Endothelial cell of umbilical vein (primary cell): Measurements from ENCODE around the gene SMIM38. TPM values are rescaled to one million over a fixed set of nuclear protein-coding genes. Genes with fewer than 3 reads are reported as not detected.

ENCODE experiments used
- BruUV-seq: library from RNA; stranded (reverse); fragments of 400-500 nt; replicated peaks from 2 replicates; lab custom pipeline; 2021; lab: Mats Ljungman, UMichigan
- CTCF ChIA-PET: fragments of 300-600, 350-600 bp; sonication (Branson Sonifier 250); formaldehyde crosslinking; loops from one replicate; lab custom pipeline; 2021; ENCODE audit warnings: antibody characterized with exemption, inconsistent platforms; lab: Charles Lee
- POLR2A ChIA-PET: fragments of 300-600, 350-600 bp; sonication (Branson Sonifier 250); formaldehyde crosslinking; loops from one replicate; lab custom pipeline; 2021; ENCODE audit warnings: antibody characterized with exemption, inconsistent platforms; lab: Charles Lee
- DNase-seq: peaks from one replicate; pipeline ENCODE4 v3.0.0-alpha.2; 2011; ENCODE audit warnings: low read depth, low spot score
- FAIRE-seq: peaks from 2 replicates; lab custom pipeline; 2011; peaks lifted over from hg19 to GRCh38; lab: Jason Lieb, UNC
- H2AFZ ChIP-seq: 2 replicates; pipeline ENCODE4 v1.6.0; 2012; ENCODE audit warnings: low read depth, low read length, control low read depth, inconsistent platforms
- H3K27ac ChIP-seq: 2 replicates; pipeline ENCODE4 v1.5.1; 2011; ENCODE audit warnings: low read depth, mild to moderate bottlenecking, control low read depth, low read length, moderate library complexity; ENCODE audit not compliant: insufficient read depth
- H3K27me3 ChIP-seq, 2 experiments: 2 replicates each; pipeline versions ENCODE4 v1.6.0 to v1.6.1; 2011; ENCODE audit warnings: low read length in 2 of 2, mixed read lengths in 1 of 2; ENCODE audit not compliant: control insufficient read depth in 2 of 2, insufficient read depth in 2 of 2
- H3K36me3 ChIP-seq, 2 experiments: 2 replicates in 1 of 2; 3 replicates in 1 of 2; pipeline ENCODE4 v1.5.1; 2011; ENCODE audit warnings: low read length in 2 of 2, mild to moderate bottlenecking in 1 of 2, moderate library complexity in 1 of 2; ENCODE audit not compliant: control insufficient read depth in 2 of 2, insufficient read depth in 2 of 2; ENCODE audit errors: extremely low read depth in 1 of 2
- H3K4me1 ChIP-seq: 3 replicates; pipeline ENCODE4 v1.5.1; 2011; ENCODE audit warnings: mild to moderate bottlenecking, low read length; ENCODE audit not compliant: control insufficient read depth, insufficient read depth; ENCODE audit errors: extremely low read depth
- H3K4me2 ChIP-seq: 2 replicates; pipeline ENCODE4 v1.6.1; 2011; ENCODE audit warnings: low read length, control low read depth, mixed read lengths; ENCODE audit not compliant: insufficient read depth
- H3K4me3 ChIP-seq, 3 experiments: fragments of 200-600 bp in 1 of 3; sonication (generic), shearing (Covaris generic) in 1 of 3; replicated peaks in 1 of 3; 2 replicates each; pipeline ENCODE4 v1.5.1; 2011 to 2016; ENCODE audit warnings: control low read depth in 3 of 3, low read length in 3 of 3, mild to moderate bottlenecking in 2 of 3, inconsistent platforms in 1 of 3, low read depth in 1 of 3, moderate library complexity in 1 of 3; ENCODE audit not compliant: insufficient read depth in 1 of 3
- H3K79me2 ChIP-seq: 2 replicates; pipeline ENCODE4 v1.6.0; 2012; ENCODE audit warnings: low read length, inconsistent platforms; ENCODE audit not compliant: control insufficient read depth, insufficient read depth
- H3K9ac ChIP-seq: replicated peaks from 2 replicates; pipeline ENCODE3; 2011; ENCODE audit warnings: low read length, control low read depth; ENCODE audit not compliant: insufficient read depth; ENCODE audit errors: extremely low read depth
- H3K9me1 ChIP-seq: replicated peaks from 3 replicates; pipeline ENCODE4 v1.6.0; 2011; ENCODE audit warnings: mild to moderate bottlenecking, low read length; ENCODE audit not compliant: control insufficient read depth, insufficient read depth; ENCODE audit errors: extremely low read depth
- H3K9me3 ChIP-seq: replicated peaks from 2 replicates; pipeline ENCODE4 v1.5.1; 2012; ENCODE audit warnings: low read length, inconsistent platforms; ENCODE audit not compliant: control insufficient read depth, insufficient read depth
- H4K20me1 ChIP-seq: replicated peaks from 2 replicates; pipeline ENCODE3; 2011; ENCODE audit warnings: mild to moderate bottlenecking, low read length; ENCODE audit not compliant: control insufficient read depth, insufficient read depth; ENCODE audit errors: extremely low read depth
- CTCF ChIP-seq, 2 donors: IDR thresholded peaks; 1 replicate in 1 of 2; 2 replicates in 1 of 2; pipeline ENCODE4 v1.5.1; 2011; ENCODE audit warnings: low read length in 2 of 2, mild to moderate bottlenecking in 2 of 2, moderate library complexity in 2 of 2, control low read depth in 1 of 2, inconsistent platforms in 1 of 2, low read depth in 1 of 2; ENCODE audit not compliant: insufficient read depth in 1 of 2; ENCODE audit errors: extremely low read depth in 1 of 2
- EZH2 ChIP-seq: IDR thresholded peaks from 2 replicates; pipeline ENCODE4 v1.6.1; 2012; ENCODE audit warnings: borderline replicate concordance, low read depth, mild to moderate bottlenecking, moderate library complexity, low read length, inconsistent platforms; ENCODE audit not compliant: severe bottlenecking
- FOS ChIP-seq: IDR thresholded peaks from 2 replicates; pipeline ENCODE4 v1.6.1; 2011; ENCODE audit warnings: mild to moderate bottlenecking, low read length, moderate library complexity, borderline replicate concordance; ENCODE audit not compliant: insufficient read depth
- GATA2 ChIP-seq: IDR thresholded peaks from 2 replicates; pipeline ENCODE4 v1.7.0; 2011; ENCODE audit warnings: low read depth, mild to moderate bottlenecking, moderate library complexity, mixed read lengths, low read length; ENCODE audit not compliant: insufficient read length, insufficient read depth
- JUN ChIP-seq: IDR thresholded peaks from 2 replicates; pipeline ENCODE4 v1.6.1; 2011; ENCODE audit warnings: borderline replicate concordance, low read depth; ENCODE audit not compliant: insufficient read length, insufficient read depth
- MYC ChIP-seq: IDR thresholded peaks from one replicate; pipeline ENCODE4 v1.6.1; 2011; ENCODE audit warnings: mild to moderate bottlenecking, low read depth, low read length
- POLR2A ChIP-seq: IDR thresholded peaks from 2 replicates; pipeline ENCODE4 v1.6.1; 2012; ENCODE audit warnings: low read depth, mild to moderate bottlenecking, control low read depth, low read length
- POLR2AphosphoS5 ChIP-seq: IDR thresholded peaks from 2 replicates; pipeline ENCODE4 v1.6.1; 2012; ENCODE audit warnings: low read depth, mild to moderate bottlenecking, control low read depth, low read length, moderate library complexity; ENCODE audit not compliant: insufficient read depth
- dilution Hi-C: fragments of 300-500 bp; cut with MboI; formaldehyde crosslinking; loops from one replicate; pipeline ENCODE4 v1.15.0; 2019; ENCODE audit warnings: low sequenced_read_pairs; ENCODE audit not compliant: extremely low pct_ligation_motif_present
- intact Hi-C: fragments of 100-400 bp; cut with micrococcal nuclease; formaldehyde crosslinking; loops from one replicate; pipeline ENCODE4 v1.10.0; 2022
- polyA plus RNA-seq, 4 experiments: library from polyadenylated mRNA; depleted of rRNA in 3 of 4; stranded (reverse) in 3 of 4; unstranded in 1 of 4; fragments of >200 nt; gene quantifications; 2 replicates each; pipeline versions ENCODE4 v1.2.1 to v1.2.3, GENCODE V29; 2011 to 2012; ENCODE audit warnings: missing spikeins in 1 of 4
- total RNA-seq: library from RNA; stranded (reverse); gene quantifications from 2 replicates; pipeline ENCODE4 v1.2.3, GENCODE V29; 2021
- TF ChIP-seq, protein P1 (sequence below): IDR thresholded peaks from 2 replicates; pipeline ENCODE4 v1.6.1; 2011; ENCODE audit not compliant: insufficient read depth, insufficient read length

The SMIM38 gene
- total and polyA plus RNA-seq, 2 donors (not counting 3 experiments of a cell fraction or from before 2014, with no cell fraction given), result 0.03 TPM; not detected in 1

- Histone ChIP-seq H3K4me3 (no peak overlapping the region), H3K27ac (no peak overlapping the region), H3K36me3 (no peaks in the 10 kb centered on the region), H3K4me1 (no peaks in the 10 kb centered on the region), H4K20me1 (no peaks in the 10 kb centered on the region), H3K9me3 (no peaks in the 10 kb centered on the region), H3K4me2 (no peak overlapping the region), H3K9me1 (no peaks in the 10 kb centered on the region), H3K9ac (no peak overlapping the region), H3K27me3 (peaks cover 0 to 2% of the 10 kb centered on the region in 2 experiments), H3K79me2 (no peaks in the 10 kb centered on the region), H2AFZ (no peak overlapping the region)
- DNase-seq (no peak), FAIRE-seq (no peak)
- ChIA-PET CTCF (no interaction called here), POLR2A (no interaction called here)
- BruUV-seq, result no TSS peak
- TF ChIP-seq POLR2A (no peak), JUN (no peak), FOS (no peak), GATA2 (no peak), CTCF (IDR thresholded peaks at IDR 0.05; ENCODE audit: extremely low read depth in 1 of 2, insufficient read depth in 1 of 2, low read depth in 1 of 2, low read length in 2 of 2) (no peak), EZH2 (no peak)
- dilution Hi-C loops (no loop called here), intact Hi-C loops (no loop called here)
Observed at GRCh38 chr11:69180226-69180625, 24.5 kb downstream of the SMIM38 start.

GRCh38 chr11:69180726-69181125, 25.0 kb downstream of the SMIM38 start:
- ChIA-PET CTCF (interaction anchor here (1.4 kb wide), 1 partner anchor 23 kb away, joined by 3 read pairs; no protein-coding TSS in a partner anchor), POLR2A (no interaction called here)
- Histone ChIP-seq H3K4me1 (no peaks in the 10 kb centered on the region), H4K20me1 (no peaks in the 10 kb centered on the region), H3K27ac (no peak overlapping the region), H3K4me3 (no peak overlapping the region), H3K4me2 (no peak overlapping the region), H3K27me3 (no peaks in the 10 kb centered on the region), H3K9ac (no peak overlapping the region), H3K79me2 (no peaks in the 10 kb centered on the region), H3K36me3 (no peaks in the 10 kb centered on the region), H3K9me3 (no peaks in the 10 kb centered on the region), H3K9me1 (no peaks in the 10 kb centered on the region), H2AFZ (no peak overlapping the region)
- DNase-seq (no peak), FAIRE-seq (no peak)
- intact Hi-C loops (no loop called here), dilution Hi-C loops (no loop called here)
- TF ChIP-seq EZH2 (no peak), CTCF (IDR thresholded peaks at IDR 0.05; ENCODE audit: extremely low read depth in 1 of 2, insufficient read depth in 1 of 2, low read depth in 1 of 2, low read length in 2 of 2) (no peak), MYC (no peak), GATA2 (no peak), POLR2A (no peak), FOS (no peak), POLR2AphosphoS5 (no peak), JUN (no peak)
- TF ChIP-seq, protein P1, sequence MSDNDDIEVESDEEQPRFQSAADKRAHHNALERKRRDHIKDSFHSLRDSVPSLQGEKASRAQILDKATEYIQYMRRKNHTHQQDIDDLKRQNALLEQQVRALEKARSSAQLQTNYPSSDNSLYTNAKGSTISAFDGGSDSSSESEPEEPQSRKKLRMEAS, result no peak
- no TSS peak for BruUV-seq
